Stomach (tissue), 4 donors: Measurements from ENCODE around the gene KIF17.

Experiments used
- POLR2A ChIP-seq, 4 donors: fragments of 450-650 bp; IDR thresholded peaks; one replicate each; pipeline ENCODE4 v1.6.1; 2016; ENCODE audit warnings: antibody characterized with exemption in 4 of 4, control low read depth in 2 of 4, mild to moderate bottlenecking in 1 of 4, moderate library complexity in 1 of 4
- TF ChIP-seq, protein P1 (sequence below), 7 experiments: fragments of 450-650 bp in 4 of 7; fragments of 200-600 bp in 3 of 7; sonication (generic) in 3 of 7; IDR thresholded peaks; one replicate each; pipeline ENCODE4 v1.5.1; 2016 to 2019; ENCODE audit warnings: antibody characterized with exemption in 7 of 7, control low read depth in 2 of 7, mild to moderate bottlenecking in 1 of 7

GRCh38 chr1:20626524-20626923 lies 91.3 kb downstream of the KIF17 start:
- no peak for TF ChIP-seq POLR2A (IDR thresholded peaks at IDR 0.05)
- TF ChIP-seq, protein P1, sequence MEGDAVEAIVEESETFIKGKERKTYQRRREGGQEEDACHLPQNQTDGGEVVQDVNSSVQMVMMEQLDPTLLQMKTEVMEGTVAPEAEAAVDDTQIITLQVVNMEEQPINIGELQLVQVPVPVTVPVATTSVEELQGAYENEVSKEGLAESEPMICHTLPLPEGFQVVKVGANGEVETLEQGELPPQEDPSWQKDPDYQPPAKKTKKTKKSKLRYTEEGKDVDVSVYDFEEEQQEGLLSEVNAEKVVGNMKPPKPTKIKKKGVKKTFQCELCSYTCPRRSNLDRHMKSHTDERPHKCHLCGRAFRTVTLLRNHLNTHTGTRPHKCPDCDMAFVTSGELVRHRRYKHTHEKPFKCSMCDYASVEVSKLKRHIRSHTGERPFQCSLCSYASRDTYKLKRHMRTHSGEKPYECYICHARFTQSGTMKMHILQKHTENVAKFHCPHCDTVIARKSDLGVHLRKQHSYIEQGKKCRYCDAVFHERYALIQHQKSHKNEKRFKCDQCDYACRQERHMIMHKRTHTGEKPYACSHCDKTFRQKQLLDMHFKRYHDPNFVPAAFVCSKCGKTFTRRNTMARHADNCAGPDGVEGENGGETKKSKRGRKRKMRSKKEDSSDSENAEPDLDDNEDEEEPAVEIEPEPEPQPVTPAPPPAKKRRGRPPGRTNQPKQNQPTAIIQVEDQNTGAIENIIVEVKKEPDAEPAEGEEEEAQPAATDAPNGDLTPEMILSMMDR (IDR thresholded peaks at IDR 0.05), result no peak
